Stimulated activated CD4-positive, alpha-beta T cell treated with anti-CD3 and anti-CD28 coated beads, Interleukin-1b, Interleukin-23, amount 100 ng/mL, for 4 hours (primary cell): ENCODE measurements around the gene PNPLA3.

Experiments used
- DNase-seq, 2 donors: peaks; one replicate each; pipeline ENCODE4 v3.0.0-alpha.2; 2020; ENCODE audit warnings: low read depth in 2 of 2

The PNPLA3 gene

DNA sequence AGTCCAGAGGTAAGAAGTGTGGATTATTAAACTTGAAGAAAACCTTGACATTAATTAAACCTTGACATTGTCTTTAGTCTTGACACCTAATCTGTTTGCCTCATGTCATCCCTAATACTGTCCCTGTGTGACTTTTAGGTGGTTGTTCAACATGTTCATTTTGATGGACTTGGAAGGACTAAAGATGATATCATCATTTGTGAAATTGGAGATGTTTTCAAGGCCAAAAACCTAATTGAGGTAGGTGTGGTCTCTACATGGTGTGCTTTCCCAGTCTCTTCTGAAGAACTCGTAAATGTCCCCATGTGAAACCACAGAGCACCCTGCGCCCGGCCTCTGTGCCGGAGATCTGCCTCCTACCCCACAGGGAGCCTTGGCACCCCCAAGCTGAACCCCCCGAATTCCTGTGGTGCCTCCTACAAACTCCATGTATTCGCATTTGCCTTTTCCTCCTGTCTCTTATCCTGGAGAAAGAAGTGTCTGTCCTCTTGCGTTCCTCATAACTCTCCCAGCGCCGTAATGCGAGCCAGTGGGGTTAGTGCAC, 40.8 kb downstream of the PNPLA3 start:
- no peak for DNase-seq

DNA sequence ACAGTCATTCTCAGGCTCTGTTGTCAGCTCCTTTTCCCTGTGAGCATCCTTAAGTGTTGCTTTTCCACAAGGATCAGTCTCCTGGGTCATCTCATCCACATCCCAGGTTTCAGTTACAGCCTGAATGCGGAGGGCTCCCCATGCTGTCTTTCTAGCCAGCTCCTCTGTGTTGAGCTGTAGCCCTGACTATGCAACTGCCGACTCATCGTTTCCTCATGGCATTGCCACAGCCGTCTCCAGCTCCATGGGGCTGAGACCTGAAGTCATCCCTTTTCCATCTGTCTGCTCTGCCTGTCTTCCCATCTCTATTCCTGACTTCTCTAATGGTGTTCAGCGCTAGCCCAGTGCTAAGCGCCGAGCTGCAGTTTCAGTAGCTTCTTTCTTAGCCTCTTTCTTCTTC, 43.5 kb downstream of the PNPLA3 start:
- no peak for DNase-seq

DNA sequence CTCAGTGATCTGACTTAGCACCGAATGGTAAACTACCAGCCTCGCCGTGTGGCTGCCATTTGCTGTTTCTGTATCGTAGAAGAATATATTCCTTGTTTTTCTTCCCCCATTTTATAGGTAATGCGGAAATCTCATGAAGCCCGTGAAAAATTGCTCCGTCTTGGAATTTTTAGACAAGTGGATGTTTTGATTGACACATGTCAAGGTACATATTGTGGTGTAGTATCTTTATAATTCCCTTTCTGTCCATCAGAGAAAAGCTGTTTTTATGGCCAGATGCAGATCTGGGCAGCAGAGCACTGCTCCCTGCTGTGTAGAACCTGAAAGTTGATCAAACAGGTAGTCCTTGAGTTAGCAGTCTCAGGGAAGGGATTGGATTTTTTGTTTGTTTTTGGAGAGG, 45.0 kb downstream of the PNPLA3 start:
- DNase-seq = no peak

DNA sequence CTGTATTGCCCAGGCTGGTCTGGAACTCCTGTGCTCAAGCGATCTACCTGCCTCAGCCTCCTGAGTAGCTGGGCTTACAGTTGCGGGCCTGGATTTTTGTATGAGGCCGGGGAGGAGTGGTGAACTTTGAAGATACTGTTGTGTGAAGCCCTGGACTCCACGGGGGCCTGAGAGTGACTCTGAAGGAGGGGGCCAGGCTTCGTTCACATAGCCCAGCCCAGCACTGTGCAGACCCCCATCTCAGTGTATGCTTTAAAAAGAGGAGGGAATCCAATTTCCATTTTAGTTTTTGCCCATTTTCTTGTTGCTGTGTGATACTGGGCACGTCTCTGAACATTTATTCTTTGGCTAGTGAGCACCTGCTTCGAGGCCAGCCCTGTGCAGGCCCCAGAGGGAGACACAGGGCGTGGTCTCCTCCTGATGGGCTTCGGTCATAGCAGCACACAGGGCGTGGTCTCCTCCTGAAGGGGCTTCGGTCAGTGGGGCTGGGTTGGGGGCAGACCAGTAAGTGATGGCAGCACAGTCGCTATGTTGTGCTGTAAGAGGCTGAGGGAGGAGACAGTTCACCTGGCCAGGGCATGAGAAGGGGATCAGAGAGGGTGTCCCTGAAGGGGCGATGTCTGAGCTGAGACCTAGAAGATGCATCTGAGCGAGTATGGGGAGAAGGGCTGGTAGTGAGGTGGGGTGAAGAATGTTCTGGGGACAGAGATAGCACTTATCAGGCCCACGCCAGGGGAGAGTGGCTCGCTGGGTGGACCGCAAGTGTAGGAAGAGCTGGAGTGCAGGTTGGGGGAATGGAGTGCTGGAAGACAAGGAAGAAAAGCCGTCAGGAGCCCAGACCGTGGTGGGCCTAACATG, 45.6 kb downstream of the PNPLA3 start:
- no peak for DNase-seq

DNA sequence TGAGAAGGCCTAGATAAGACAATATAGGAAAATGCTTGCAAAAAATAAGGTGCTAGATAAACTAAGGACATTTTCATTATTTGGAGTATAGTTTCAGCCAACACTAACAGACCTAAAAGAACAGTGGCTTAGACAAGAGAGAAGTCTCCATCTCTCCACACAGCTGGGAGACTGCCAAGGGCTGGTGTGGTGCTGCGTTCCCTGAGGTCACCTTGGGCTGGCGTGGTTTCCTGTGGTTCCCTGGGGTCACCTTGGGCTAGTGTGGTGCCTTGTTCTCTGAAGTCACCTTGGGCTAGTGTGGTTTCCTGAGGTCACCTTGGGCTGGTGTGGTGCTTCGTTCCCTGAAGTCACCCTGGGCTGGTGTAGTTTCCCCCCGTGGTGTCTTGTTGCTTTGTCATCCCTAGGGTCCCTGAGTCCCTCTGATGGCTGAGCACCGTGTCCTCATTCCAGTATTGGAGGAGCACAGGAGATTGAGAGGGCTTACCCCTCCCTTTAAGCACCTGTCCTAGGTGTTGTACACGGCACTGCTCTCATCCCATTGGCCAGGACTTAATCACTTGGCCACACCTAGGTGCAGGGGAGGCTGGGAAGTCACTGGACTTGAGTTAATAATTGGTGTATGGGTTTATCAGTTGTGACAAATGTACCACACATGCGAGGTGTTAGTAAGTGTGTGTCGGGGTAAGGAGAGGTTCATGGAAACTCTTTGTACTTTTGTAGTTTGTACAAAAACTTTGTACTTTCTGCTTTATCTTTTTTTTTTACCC, 46.6 kb downstream of the PNPLA3 start:
- no peak for DNase-seq

DNA sequence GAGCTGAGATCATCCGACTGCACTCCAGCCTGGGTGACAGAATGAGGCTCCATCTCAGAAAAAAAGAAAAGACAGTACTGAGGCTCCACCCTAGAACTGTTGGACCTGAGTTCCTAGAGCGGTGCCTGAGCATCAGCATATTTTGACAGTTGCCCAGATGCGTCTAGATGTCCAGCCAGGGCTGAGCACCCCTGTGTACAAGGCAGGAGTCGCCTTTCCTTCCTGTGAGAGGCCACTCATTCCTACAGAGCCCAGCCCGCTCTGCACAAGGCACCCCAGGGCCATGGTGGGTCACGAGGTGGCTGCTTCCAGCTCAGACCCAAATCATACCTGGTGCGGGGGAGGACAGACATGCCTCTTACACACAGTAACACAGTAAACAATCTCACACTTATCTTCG, 47.5 kb downstream of the PNPLA3 start:
- no peak for DNase-seq

DNA sequence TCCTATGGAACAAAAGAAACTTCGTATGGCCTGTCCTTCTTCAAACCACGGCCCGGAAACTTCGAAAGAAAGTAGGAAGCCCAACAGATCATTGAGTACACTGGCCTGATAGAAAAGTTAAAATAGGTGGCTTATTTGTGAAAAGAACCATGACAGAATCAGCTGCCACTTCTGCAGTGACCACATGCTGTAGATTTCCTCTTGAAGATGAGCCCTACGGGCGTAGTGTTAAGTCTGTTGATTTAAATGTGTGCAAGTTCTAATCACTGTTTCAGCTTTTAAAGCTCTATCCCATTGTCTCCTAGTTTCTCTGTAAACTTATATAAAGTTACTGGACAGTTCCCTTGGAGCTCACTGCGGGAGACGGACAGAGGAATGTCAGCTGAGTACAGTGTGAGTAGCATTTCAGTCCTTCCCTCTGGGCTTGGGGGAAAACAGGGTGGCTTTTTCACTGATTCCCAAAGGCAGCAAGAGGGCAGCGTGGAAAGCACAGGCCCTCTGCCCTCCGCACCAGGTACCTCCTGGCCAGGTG, 49.4 kb downstream of the PNPLA3 start:
- no peak for DNase-seq

DNA sequence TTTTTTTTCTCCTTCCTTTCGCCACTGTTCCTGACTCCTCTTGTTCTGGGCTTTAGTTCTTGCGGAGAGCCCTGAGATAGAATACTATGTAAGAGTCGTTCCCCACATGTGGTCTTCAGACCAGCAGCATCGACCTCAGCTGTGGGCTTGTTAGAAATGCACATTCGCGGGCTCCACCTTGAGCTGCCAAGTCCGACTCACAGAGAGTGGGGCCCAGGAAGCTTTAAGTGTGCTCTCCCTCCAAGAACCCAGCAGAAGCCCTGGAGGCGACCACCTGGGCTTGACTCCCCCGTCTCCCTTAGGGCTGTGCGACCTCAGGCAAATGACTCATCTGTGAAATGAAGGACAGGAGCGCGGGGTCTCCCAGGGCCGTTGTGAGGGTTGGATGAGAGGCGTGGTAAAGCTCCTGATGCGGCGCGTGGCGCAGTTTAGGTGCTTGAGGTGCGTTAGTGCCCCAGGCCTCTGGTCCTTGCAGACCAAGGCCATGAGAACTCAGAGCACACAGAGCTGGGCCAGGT, 50.5 kb downstream of the PNPLA3 start:
- no peak for DNase-seq

DNA sequence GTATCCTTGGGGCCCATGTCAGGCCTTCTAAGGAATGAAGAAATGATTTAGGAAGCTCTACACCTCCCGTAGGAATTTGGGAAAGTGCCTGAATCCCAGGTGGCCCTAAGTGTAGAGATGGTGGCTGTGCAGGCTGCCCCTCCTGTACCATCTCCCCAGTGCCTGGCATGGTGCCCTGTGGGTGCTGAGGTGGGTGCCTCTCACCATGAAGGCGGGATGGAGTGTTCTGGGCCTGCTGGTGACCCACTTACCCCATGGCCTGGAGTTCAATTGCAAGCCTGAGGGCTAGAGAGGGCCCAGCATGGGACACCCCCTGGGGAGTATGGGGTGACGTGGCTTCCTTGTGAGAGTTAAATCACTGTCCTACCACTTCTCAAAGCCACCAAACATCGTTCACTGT, 51.4 kb downstream of the PNPLA3 start:
- DNase-seq = no peak

DNA sequence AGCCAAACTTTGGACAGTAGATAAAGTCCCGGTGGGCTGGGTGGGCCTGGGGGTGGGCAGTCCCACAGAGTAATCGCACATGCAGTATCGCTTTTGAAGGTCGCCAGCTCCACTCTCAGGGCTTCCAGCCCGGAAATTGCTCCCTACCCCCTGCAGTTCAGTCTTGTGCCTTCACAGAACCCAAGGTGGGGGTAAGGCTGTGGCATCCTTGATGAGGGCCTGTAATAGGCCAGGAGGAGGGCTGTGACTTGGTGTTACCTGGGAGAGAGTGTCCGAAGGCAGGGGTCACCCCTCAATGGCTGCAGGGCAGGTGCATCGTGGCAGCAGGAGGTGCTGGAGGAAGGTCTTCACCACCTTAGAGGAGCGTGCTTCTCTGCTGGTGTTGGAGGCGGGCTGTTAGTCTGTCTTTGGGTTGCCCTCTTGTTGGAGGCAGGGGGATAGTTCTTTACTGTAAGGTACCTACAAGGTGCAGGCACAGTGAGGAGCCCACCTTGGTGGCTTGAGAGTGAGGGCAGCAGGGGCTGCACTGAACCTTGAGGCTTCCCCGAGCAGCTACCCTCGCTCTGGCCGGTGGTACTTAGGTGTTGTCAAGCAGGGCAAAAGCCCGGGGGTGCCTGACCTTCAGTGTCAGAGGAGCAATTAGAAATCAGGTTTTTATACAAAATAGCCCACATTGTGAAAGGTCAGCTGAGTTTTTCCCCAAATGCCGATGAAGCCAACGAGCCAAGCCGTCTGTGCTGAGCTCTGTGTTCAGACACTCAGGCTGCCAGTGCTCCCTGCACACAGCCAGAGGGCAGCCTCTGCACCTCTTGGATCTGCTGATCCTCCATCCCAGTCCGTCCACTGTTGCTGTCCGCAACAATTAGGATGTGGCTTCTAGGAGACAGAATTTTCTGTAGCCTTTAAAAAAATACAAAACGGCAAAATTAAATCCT, 53.5 kb downstream of the PNPLA3 start:
- no peak for DNase-seq

DNA sequence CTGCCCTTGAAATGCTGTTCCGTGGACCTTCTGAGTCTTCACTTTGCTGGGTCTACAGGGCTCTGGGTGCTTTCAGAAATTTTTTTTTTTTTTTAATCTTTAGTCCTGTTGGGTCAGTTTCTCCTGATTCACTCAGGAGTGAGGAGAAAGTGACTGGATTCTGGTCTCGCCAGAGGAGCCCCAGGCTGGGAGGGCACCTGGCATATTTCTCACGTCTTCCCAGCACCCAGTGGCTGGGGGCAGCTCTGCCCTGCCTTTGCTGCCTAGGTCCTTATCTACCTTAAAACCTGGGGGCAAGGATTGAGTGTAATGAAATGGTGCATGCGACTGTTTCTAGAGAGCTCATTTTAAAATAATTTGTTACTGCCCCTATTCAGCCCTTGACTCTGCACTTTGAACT, 55.0 kb downstream of the PNPLA3 start:
- DNase-seq = no peak

DNA sequence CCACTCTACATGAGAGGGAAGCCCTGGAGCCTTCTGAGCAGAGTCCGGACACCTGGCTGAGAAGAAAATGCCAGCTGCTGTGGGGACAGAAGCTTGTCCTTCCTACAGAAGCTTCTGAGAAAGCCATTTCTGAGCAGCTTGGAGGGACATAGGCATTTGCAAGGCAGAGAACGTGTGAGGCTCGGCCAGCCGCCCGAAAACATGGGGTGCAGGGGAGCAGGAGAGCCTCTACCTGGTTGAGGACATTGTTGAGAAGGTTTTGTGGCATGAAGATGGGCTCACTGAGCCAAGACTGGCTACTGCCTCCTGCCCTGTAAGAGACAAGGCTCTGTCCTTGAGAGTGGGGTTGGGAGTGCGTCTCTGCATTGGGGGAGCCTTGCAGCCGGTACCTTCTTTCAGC, 57.0 kb downstream of the PNPLA3 start:
- DNase-seq = no peak

DNA sequence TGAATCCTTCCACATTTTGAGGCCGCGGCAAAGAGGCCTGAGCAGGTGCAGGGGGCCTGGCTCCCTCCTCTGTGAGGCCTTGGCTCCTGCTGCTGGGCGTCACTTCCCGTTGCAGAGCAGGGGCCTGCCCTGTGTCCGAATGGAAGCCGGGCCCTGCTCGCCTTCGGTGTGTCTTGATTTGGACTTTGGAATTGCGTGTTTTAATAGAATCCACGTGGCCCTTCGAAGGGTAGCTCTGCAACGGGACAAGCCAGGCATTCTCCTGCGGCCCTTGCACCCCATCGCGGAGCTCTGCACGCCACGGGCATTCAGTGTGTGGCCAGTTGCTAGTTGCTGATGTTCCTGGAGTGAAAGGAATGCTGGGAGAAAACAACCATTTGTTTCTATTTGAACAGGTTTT, 57.4 kb downstream of the PNPLA3 start:
- no peak for DNase-seq

DNA sequence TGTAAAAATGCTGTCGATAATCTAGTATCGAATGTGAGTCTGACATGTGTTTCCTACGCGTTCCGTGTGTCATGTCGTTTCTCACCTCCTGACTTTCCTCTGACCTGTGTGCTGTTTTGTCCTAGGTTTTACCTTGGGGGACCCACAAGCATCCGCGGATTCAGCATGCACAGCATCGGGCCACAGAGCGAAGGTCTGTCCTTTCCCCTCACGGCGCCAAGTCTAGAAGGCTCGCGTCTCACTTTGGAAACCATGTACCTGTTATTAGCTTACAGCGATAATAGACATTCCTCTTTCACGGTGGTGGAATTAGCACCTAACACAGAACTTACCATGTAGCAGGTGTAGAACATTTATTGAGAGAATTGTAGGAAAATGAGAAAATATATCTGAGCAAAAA, 60.2 kb downstream of the PNPLA3 start:
- no peak for DNase-seq

DNA sequence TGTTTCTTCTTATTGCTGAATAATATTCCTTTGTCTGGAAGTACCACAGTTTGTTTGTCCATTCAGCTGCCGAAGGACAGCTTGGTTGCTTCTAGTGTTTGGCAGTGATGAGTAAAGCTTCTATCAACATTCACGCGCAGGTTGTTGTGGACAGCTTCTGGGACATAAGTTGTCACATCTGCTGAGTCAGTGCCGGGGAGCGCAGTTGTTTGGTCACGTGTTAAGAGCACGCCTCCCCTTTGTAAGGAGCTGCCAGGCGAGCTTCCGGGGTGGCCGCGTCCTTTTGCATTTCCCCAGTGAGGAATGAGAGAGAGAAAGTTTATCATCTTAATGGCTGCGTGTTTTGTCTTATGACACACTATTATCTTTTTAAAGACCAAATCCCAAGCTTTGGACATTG, 61.9 kb downstream of the PNPLA3 start:
- no peak for DNase-seq

DNA sequence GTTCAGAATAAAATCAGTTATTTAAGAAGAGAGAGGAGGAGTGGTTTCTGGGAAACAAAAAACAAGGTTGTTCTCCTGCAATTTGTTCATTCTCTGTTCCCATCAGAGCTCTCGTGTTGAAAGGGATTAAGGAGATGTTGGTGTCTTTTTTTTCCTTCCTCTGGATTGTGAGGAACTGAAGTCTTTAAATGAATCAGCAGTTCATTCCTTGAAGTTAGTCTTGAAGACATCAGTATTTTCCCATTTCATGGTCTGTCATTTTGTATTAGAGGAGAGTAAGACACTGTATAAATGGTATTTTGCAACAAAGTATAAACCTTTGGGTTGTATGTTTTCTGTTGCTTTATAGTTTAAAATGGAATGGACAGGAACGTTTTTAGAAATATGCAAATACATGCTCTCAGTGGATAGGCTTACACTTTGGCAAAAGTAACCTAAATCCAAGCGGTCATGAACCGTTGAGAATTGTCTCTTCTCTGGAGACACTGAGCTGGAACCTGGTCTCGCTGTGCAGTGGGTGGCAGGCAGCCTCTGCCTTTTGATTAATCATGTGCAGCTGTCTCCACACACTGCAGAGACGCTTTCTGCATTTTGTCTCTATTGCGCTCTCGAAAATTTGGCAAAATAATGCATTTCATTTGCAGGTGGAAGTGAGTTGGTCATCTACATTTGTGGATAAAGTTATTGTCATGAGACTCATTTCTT, 64.7 kb downstream of the PNPLA3 start:
- no peak for DNase-seq

DNA sequence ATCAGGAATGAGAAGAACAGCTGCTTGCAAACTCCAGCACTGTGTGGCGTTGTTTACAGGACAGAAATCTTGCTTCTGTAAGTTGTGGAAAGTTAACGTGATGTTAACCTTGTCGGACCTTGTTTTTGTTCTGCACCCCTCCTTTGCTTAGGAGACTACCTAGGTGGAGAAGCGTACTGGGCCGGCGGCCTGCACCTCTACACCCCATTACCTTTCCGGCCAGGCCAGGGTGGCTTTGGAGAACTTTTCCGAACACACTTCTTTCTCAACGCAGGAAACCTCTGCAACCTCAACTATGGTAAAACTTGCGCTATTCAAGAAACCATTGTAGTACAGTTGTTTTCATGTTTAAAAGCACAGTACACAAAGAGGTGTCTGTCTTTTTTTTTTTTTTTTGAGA, 65.4 kb downstream of the PNPLA3 start:
- DNase-seq = no peak

DNA sequence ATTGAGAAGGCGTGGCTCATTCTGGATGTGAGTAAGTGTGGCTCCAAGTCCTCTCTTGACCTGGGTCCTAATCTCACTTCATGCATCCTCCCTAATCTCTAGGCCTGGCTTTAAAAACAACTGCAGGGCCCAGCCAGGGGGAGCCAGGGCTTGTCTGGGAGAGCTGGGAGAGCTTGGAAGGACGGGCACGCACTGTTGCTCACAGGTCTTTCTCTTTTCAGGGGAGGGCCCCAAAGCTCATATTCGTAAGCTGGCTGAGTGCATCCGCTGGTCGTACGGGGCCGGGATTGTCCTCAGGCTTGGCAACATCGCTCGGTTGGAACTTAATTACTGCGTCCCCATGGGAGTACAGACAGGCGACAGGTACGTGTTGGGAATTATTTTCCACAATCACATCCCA, 66.4 kb downstream of the PNPLA3 start:
- no peak for DNase-seq

DNA sequence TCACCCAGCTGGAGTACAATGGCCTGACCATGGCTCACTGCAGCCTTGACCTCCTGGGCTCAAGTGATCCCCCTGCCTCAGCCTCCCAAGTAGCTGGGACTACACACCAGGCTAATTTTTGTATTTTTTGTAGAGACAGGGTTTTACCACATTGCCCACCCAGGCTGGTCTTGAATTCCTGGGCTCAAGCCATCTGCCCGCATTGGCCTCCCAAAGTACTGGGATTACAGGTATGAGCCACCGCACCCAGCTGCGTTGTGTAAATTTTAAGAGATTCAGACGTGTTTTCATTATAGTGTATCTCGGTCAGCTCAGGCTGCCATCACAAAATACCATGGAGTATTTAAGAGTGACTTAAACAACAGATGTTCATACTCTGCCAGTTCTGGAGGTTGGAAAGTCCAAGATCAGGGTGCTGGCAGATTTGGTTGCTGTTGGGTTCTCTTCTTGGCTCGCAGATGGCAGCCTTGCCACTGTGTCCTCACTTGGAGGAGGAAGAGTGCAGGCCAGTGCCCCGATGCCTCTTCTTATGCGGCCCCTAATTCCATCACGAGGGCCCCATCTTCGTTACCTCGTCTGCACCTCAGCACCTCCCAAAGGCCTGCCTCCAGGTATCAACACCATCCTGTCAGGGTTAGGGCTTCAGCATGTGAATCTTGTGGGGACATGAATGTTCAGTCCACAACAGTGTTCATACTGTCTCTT, 67.9 kb downstream of the PNPLA3 start:
- no peak for DNase-seq

DNA sequence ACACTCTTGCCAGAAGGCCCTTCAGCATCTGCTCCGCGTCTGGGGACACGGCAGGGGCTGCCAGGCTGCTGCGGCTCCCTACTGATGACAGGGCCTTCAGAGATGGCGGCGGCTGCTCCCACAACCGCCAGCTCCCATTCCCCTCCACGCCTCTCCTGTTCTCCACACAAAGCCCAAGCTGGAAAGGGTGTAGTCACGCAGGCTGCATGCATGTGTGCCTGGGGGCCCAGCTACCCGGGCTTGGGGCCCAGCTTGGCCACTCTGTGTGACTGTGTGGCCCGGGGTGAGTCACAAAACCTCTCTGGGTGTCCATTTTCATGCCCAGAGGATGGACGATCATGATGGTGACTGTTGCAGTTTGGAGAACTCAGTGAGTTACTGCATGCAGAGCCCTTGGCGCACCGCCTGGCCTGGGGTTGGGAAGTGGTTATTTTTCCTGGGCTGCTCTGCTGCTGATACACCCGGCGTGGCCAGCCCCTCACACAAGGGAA, 68.8 kb downstream of the PNPLA3 start:
- no peak for DNase-seq
